GM19452 (cell line): ENCODE data around the gene CTDSP2.
"Not testable (repeated sequence)": the region's sequence is repeated elsewhere in the genome, so short reads cannot be mapped to it uniquely, and the experiment has no call there.

Experiments used
- ATAC-seq: cut with Tn5 transposase; IDR thresholded peaks from one replicate; pipeline ENCODE4 v1.9.1; 2021; ENCODE audit not compliant: unreplicated experiment

The CTDSP2 gene

GRCh38 chr12:57882575-57882974, 36.0 kb upstream of the CTDSP2 start:
- ATAC-seq: no peak

- ATAC-seq: no peak
These were observed 34.9 kb upstream of the CTDSP2 start for GRCh38 chr12:57881475-57881874.

- ATAC-seq: not testable (repeated sequence)
These were observed 34.5 kb upstream of the CTDSP2 start for GRCh38 chr12:57881035-57881434.

- no peak for ATAC-seq
These were observed 31.3 kb upstream of the CTDSP2 start for GRCh38 chr12:57877876-57878275.

GRCh38 chr12:57875753-57876547, 29.4 kb upstream of the CTDSP2 start:
- ATAC-seq: no peak

GRCh38 chr12:57874166-57875108, 27.9 kb upstream of the CTDSP2 start:
- no peak for ATAC-seq

GRCh38 chr12:57872362-57872761, 25.8 kb upstream of the CTDSP2 start:
- no peak for ATAC-seq

GRCh38 chr12:57869927-57870318, 23.4 kb upstream of the CTDSP2 start:
- ATAC-seq: no peak

- no peak for ATAC-seq
These were observed 22.9 kb upstream of the CTDSP2 start for GRCh38 chr12:57869298-57869926.

GRCh38 chr12:57868851-57869268, 22.3 kb upstream of the CTDSP2 start:
- ATAC-seq: no peak

GRCh38 chr12:57868221-57868620, 21.7 kb upstream of the CTDSP2 start:
- no peak for ATAC-seq

GRCh38 chr12:57866308-57867019, 19.9 kb upstream of the CTDSP2 start:
- ATAC-seq: no peak

GRCh38 chr12:57865084-57865751, 18.7 kb upstream of the CTDSP2 start:
- ATAC-seq: no peak

- ATAC-seq: no peak
These were observed 18.0 kb upstream of the CTDSP2 start for GRCh38 chr12:57864442-57865083.

GRCh38 chr12:57863676-57864075, 17.1 kb upstream of the CTDSP2 start:
- ATAC-seq: no peak

GRCh38 chr12:57861967-57862366, 15.4 kb upstream of the CTDSP2 start:
- no peak for ATAC-seq

GRCh38 chr12:57860883-57861282, 14.4 kb upstream of the CTDSP2 start:
- not testable (repeated sequence) for ATAC-seq

GRCh38 chr12:57859121-57859520, 12.6 kb upstream of the CTDSP2 start:
- no peak for ATAC-seq

GRCh38 chr12:57858123-57858522, 11.6 kb upstream of the CTDSP2 start:
- not testable (repeated sequence) for ATAC-seq

- no peak for ATAC-seq
These were observed 8.4 kb upstream of the CTDSP2 start for GRCh38 chr12:57854965-57855364.
